Gastroesophageal sphincter (tissue), 3 donors: Measurements from ENCODE around the gene RPL39.

Experiments used
- EP300 ChIP-seq: sonication (generic); formaldehyde crosslinking; IDR thresholded peaks from one replicate; pipeline ENCODE4 v1.6.1; 2017; ENCODE audit warnings: antibody characterized with exemption, mild to moderate bottlenecking
- POLR2A ChIP-seq, 2 donors: fragments of 450-650 bp; IDR thresholded peaks; one replicate each; pipeline ENCODE4 v1.6.1; 2017; ENCODE audit warnings: antibody characterized with exemption in 2 of 2, mild to moderate bottlenecking in 2 of 2, moderate library complexity in 1 of 2
- TF ChIP-seq, protein P1 (sequence below), 4 experiments: fragments of 200-600 bp in 2 of 4; fragments of 450-650 bp in 2 of 4; sonication (generic) in 1 of 4; IDR thresholded peaks; one replicate each; pipeline ENCODE4 v1.5.1; 2017 to 2019; ENCODE audit warnings: antibody characterized with exemption in 4 of 4, mild to moderate bottlenecking in 2 of 4, moderate library complexity in 2 of 4

DNA sequence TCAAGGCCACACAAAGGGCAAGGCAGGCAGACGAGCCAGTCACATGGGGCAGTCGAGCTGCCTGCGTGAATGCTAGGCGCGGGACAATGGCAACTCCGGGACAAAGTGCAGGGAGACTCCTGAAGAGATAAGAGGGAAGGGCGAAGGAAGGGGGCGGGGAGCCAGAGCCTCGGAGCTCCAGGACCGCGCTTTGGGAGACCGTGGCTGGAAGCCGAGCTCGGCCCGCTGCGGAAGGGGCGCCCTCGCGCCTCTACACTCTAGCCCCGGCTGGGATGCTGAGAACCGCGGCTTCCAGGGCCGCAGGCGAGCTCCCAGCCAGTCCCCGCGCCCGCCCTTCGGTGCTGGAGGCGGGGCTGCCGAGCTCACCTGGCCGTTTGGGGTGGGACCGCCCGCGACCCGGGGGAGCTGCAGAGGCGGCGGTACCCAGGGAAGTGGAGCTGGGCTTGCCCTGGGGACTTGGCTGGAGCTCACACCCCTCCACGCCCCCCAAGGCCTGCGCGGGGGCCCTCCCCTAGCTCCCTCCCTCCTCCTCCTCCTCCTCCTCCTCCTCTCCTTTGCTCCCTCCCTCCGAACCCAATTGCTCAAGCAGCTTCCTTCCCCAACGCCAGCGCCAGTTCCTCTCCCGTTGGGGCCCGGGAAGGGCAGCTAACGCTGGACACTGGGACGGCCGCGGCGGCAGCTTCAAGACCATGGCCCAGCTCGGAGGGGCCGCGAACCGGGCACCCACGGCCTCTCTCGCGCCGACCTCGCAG, 33.3 kb downstream of the RPL39 start, which contains the start of gene SOWAHD:
- TF ChIP-seq, protein P1, sequence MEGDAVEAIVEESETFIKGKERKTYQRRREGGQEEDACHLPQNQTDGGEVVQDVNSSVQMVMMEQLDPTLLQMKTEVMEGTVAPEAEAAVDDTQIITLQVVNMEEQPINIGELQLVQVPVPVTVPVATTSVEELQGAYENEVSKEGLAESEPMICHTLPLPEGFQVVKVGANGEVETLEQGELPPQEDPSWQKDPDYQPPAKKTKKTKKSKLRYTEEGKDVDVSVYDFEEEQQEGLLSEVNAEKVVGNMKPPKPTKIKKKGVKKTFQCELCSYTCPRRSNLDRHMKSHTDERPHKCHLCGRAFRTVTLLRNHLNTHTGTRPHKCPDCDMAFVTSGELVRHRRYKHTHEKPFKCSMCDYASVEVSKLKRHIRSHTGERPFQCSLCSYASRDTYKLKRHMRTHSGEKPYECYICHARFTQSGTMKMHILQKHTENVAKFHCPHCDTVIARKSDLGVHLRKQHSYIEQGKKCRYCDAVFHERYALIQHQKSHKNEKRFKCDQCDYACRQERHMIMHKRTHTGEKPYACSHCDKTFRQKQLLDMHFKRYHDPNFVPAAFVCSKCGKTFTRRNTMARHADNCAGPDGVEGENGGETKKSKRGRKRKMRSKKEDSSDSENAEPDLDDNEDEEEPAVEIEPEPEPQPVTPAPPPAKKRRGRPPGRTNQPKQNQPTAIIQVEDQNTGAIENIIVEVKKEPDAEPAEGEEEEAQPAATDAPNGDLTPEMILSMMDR (IDR thresholded peaks at IDR 0.05), result no peak
- TF ChIP-seq POLR2A (IDR thresholded peaks at IDR 0.05) (no peak), EP300 (no peak)
